CD14-positive monocyte (primary cell): Measurements from ENCODE around the gene TATDN3. TPM values are rescaled to one million over a fixed set of nuclear protein-coding genes. Genes with fewer than 3 reads are reported as not detected.

ENCODE experiments used
- DNase-seq, 3 donors: peaks; one replicate each; pipeline ENCODE4 v3.0.0-alpha.2; 2011 to 2022
- H2AFZ ChIP-seq: 2 replicates; pipeline ENCODE4 v1.6.0; 2012; ENCODE audit warnings: mild to moderate bottlenecking, low read depth, low read length, inconsistent platforms; ENCODE audit not compliant: insufficient read depth, poor library complexity, severe bottlenecking
- H3K27ac ChIP-seq, 2 donors: 1 replicate in 1 of 2; 2 replicates in 1 of 2; pipeline ENCODE4 v1.5.1; 2012 to 2013; ENCODE audit warnings: low read length in 2 of 2, control low read depth in 1 of 2, inconsistent platforms in 1 of 2, low read depth in 1 of 2, mild to moderate bottlenecking in 1 of 2
- H3K27me3 ChIP-seq, 2 donors: one replicate each; pipeline versions ENCODE4 v1.6.0 to v1.6.1; 2011 to 2013; ENCODE audit warnings: low read length in 2 of 2; ENCODE audit not compliant: control insufficient read depth in 2 of 2, insufficient read depth in 2 of 2
- H3K36me3 ChIP-seq, 2 donors: replicated peaks in 1 of 2; 1 replicate in 1 of 2; 2 replicates in 1 of 2; pipeline versions ENCODE4 v1.5.1 to v1.6.1; 2012 to 2013; ENCODE audit warnings: low read length in 2 of 2, control low read depth in 1 of 2, inconsistent platforms in 1 of 2, mild to moderate bottlenecking in 1 of 2; ENCODE audit not compliant: insufficient read depth in 2 of 2, control insufficient read depth in 1 of 2
- H3K4me1 ChIP-seq, 2 donors: 1 replicate in 1 of 2; 2 replicates in 1 of 2; pipeline versions ENCODE4 v1.5.1 to v1.6.1; 2012 to 2013; ENCODE audit warnings: low read length in 2 of 2, control low read depth in 1 of 2, inconsistent platforms in 1 of 2, mild to moderate bottlenecking in 1 of 2, moderate library complexity in 1 of 2; ENCODE audit not compliant: insufficient read depth in 2 of 2, control insufficient read depth in 1 of 2
- H3K4me2 ChIP-seq: replicated peaks from 2 replicates; pipeline ENCODE3; 2012; ENCODE audit warnings: low read length, moderate library complexity, mild to moderate bottlenecking; ENCODE audit not compliant: poor library complexity, severe bottlenecking; ENCODE audit errors: extremely low read depth
- H3K4me3 ChIP-seq, 3 experiments: fragments of 200-600 bp in 1 of 3; sonication (generic) in 1 of 3; replicated peaks in 1 of 3; 1 replicate in 2 of 3; 2 replicates in 1 of 3; pipeline ENCODE4 v1.5.1; 2011 to 2013; ENCODE audit warnings: low read length in 3 of 3, mild to moderate bottlenecking in 3 of 3, control low read depth in 2 of 3, low read depth in 2 of 3, inconsistent platforms in 1 of 3, moderate library complexity in 1 of 3
- H3K79me2 ChIP-seq: 2 replicates; pipeline ENCODE4 v1.6.0; 2012; ENCODE audit warnings: mild to moderate bottlenecking, control low read depth, inconsistent platforms, low read length, moderate library complexity; ENCODE audit not compliant: insufficient read depth
- H3K9ac ChIP-seq: 2 replicates; pipeline ENCODE4 v1.6.0; 2017; ENCODE audit warnings: low read length, mild to moderate bottlenecking; ENCODE audit not compliant: insufficient read depth, poor library complexity, severe bottlenecking
- H3K9me3 ChIP-seq, 2 donors: replicated peaks in 1 of 2; 1 replicate in 1 of 2; 2 replicates in 1 of 2; pipeline versions ENCODE4 v1.5.1 to v1.6.1; 2012 to 2013; ENCODE audit warnings: low read length in 2 of 2, control low read depth in 1 of 2; ENCODE audit not compliant: control insufficient read depth in 1 of 2, insufficient read depth in 1 of 2
- H4K20me1 ChIP-seq: 2 replicates; pipeline ENCODE4 v1.6.0; 2012; ENCODE audit warnings: mild to moderate bottlenecking, low read length, control low read depth, moderate library complexity; ENCODE audit not compliant: insufficient read depth
- H3K27ac Mint-ChIP-seq, 7 donors: one replicate each; pipeline ENCODE4 v1.8.0; 2020; ENCODE audit warnings: mild to moderate bottlenecking in 7 of 7, mixed read lengths in 7 of 7, moderate library complexity in 6 of 7, inconsistent platforms in 2 of 7
- H3K27me3 Mint-ChIP-seq, 3 donors: one replicate each; pipeline ENCODE4 v1.8.0; 2021 to 2022; ENCODE audit warnings: low read depth in 3 of 3, mild to moderate bottlenecking in 3 of 3, mixed read lengths in 3 of 3, moderate library complexity in 3 of 3, inconsistent platforms in 1 of 3
- H3K36me3 Mint-ChIP-seq, 2 donors: one replicate each; pipeline ENCODE4 v1.8.0; 2020; ENCODE audit warnings: mixed read lengths in 2 of 2, inconsistent platforms in 1 of 2, mild to moderate bottlenecking in 1 of 2
- H3K4me1 Mint-ChIP-seq: one replicate; pipeline ENCODE4 v1.8.0; 2020; ENCODE audit warnings: mild to moderate bottlenecking, mixed read lengths
- H3K4me3 Mint-ChIP-seq, 2 donors: one replicate each; pipeline ENCODE4 v1.8.0; 2020; ENCODE audit warnings: mild to moderate bottlenecking in 2 of 2, mixed read lengths in 2 of 2, moderate library complexity in 1 of 2
- H3K9me3 Mint-ChIP-seq, 7 donors: one replicate each; pipeline ENCODE4 v1.8.0; 2020 to 2022; ENCODE audit warnings: mixed read lengths in 7 of 7, mild to moderate bottlenecking in 6 of 7, moderate library complexity in 6 of 7, inconsistent platforms in 2 of 7
- WGBS: methylation state at CpG from one replicate; pipeline ENCODE4 v1.1.5; 2013; ENCODE audit warnings: missing lambda C conversion rate; ENCODE audit not compliant: insufficient coverage; 5-methylcytosine and 5-hydroxymethylcytosine counted together
- intact Hi-C, 2 donors: fragments of 100-400 bp; cut with micrococcal nuclease; formaldehyde crosslinking; loops; one replicate each; pipeline versions ENCODE4 v1.15.0 to v1.15.1; 2023
- polyA plus RNA-seq, 3 donors: library from polyadenylated mRNA; depleted of rRNA in 1 of 3; unstranded in 2 of 3; stranded (reverse) in 1 of 3; fragments of 300-500 nt in 2 of 3; fragments of >200 nt in 1 of 3; fragmentation: Illumina TruSeq in 2 of 3; gene quantifications; 1 replicate in 2 of 3; 2 replicates in 1 of 3; pipeline ENCODE4 v1.2.3, GENCODE V29; 2012 to 2021
- TF ChIP-seq, protein P1 (sequence below): fragments of 200-600 bp; IDR thresholded peaks from one replicate; pipeline ENCODE4 v1.8.0; 2022; ENCODE audit warnings: antibody characterized with exemption, mild to moderate bottlenecking

TATDN3 gene
- polyA plus RNA-seq, 3 donors: 12.1 to 34.3 (median 31.4) TPM

DNA sequence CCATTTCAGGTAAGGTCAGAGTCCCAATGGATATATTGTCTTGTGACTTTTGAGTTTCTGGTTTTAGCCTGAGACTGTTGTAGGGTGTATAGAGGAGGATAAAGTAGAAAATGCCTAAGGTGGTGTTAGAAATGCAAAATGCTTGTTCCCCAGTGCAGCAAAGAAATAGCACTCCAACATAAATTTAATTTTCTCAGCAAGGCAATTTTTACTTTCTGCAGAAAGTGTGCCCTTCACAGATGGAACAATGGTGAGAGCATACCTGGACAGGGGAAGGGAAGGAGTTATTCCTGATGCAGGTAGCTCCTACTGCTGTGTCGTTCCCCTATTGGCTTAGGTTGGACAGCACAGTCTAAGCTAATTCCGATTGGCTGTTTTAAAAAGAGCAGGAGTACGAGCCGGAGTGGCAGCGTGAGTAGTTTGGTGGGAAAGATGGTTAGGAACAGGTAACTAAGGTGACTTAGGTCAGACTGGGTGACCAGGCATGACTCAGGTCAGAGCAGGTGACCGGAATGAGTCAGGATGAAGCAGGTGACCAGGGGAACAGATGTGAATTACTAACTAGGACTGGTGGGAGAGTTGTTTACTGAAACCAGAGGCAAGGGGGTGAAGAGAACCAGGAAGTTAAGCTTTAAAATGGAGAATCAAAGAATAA lies 34.2 kb downstream of the TATDN3 start:
- peaks cover 26 to 43% (median 37%) of the 10 kb centered on the region in 7 donors for H3K9me3 Mint-ChIP-seq
- intact Hi-C loops: no loop called here
- no peaks in the 10 kb centered on the region for H3K36me3 ChIP-seq
- H3K4me1 Mint-ChIP-seq: peaks cover under 1% of the 10 kb centered on the region
- no peaks in the 10 kb centered on the region for H3K4me1 ChIP-seq
- no peak overlapping the region for H3K9ac ChIP-seq
- H3K9me3 ChIP-seq: peaks cover 28 to 31% of the 10 kb centered on the region in 2 donors
- no peak overlapping the region for H3K4me2 ChIP-seq
- TF ChIP-seq, protein P1, sequence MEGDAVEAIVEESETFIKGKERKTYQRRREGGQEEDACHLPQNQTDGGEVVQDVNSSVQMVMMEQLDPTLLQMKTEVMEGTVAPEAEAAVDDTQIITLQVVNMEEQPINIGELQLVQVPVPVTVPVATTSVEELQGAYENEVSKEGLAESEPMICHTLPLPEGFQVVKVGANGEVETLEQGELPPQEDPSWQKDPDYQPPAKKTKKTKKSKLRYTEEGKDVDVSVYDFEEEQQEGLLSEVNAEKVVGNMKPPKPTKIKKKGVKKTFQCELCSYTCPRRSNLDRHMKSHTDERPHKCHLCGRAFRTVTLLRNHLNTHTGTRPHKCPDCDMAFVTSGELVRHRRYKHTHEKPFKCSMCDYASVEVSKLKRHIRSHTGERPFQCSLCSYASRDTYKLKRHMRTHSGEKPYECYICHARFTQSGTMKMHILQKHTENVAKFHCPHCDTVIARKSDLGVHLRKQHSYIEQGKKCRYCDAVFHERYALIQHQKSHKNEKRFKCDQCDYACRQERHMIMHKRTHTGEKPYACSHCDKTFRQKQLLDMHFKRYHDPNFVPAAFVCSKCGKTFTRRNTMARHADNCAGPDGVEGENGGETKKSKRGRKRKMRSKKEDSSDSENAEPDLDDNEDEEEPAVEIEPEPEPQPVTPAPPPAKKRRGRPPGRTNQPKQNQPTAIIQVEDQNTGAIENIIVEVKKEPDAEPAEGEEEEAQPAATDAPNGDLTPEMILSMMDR: no peak
- H3K36me3 Mint-ChIP-seq: peaks cover 2% of the 10 kb centered on the region in 2 donors
- no peak for DNase-seq
- no peaks in the 10 kb centered on the region for H4K20me1 ChIP-seq
- H3K27me3 ChIP-seq: no peaks in the 10 kb centered on the region
- no peak overlapping the region for H3K4me3 Mint-ChIP-seq
- no peaks in the 10 kb centered on the region for H3K79me2 ChIP-seq
- H3K4me3 ChIP-seq: no peak overlapping the region
- no peak overlapping the region for H3K27ac ChIP-seq
- no peak overlapping the region for H3K27ac Mint-ChIP-seq
- peaks cover 1 to 2% (median 2%) of the 10 kb centered on the region in 3 donors for H3K27me3 Mint-ChIP-seq
- WGBS: 95% methylated on average over 6 of the region's 6 CpGs
- no peak overlapping the region for H2AFZ ChIP-seq

DNA sequence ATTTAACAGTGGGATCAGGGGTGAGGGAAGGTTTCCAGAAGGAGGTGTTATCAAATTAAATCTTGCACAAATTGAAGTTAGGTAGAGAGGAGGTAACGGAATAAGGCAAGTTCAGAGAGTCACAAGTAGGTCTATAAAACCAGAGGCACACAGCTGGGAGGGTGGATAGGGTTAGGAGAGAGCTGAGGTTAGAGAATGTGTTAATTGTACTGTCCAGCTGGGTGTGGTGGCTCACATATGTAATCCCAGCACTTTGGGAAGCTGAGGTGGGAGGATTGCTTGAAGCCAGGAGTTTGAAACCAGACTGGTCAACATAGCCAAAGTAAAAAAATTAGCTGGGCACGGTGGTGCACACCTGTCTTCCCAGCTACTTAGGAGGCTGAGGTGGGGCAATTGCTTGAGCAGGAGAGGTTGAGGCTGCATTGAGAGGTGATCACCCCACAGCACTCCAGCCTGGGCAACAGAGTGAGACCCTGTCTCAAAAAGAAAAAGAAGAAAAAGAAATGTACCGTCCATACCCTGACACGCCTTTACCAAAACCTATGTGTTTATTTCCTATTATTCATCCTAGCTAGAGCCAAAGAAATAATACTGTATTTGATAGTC lies 35.6 kb downstream of the TATDN3 start:
- no peak overlapping the region for H3K27ac Mint-ChIP-seq
- H3K36me3 ChIP-seq: no peaks in the 10 kb centered on the region
- H3K79me2 ChIP-seq: no peaks in the 10 kb centered on the region
- WGBS: 100% methylated on average over 1 of the region's 4 CpGs
- no peak for DNase-seq
- no peak overlapping the region for H3K9ac ChIP-seq
- H3K4me1 Mint-ChIP-seq: peaks cover 8% of the 10 kb centered on the region
- H3K9me3 Mint-ChIP-seq: peaks cover 26 to 43% (median 37%) of the 10 kb centered on the region in 7 donors
- no peak overlapping the region for H3K4me3 ChIP-seq
- no peaks in the 10 kb centered on the region for H3K27me3 ChIP-seq
- intact Hi-C loops: no loop called here
- no peak overlapping the region for H3K27ac ChIP-seq
- H3K4me1 ChIP-seq: peaks cover 7 to 8% of the 10 kb centered on the region in 2 donors
- TF ChIP-seq, protein P1: no peak
- no peak overlapping the region for H3K4me3 Mint-ChIP-seq
- H3K27me3 Mint-ChIP-seq: peaks cover 1 to 7% (median 2%) of the 10 kb centered on the region in 3 donors
- no peak overlapping the region for H2AFZ ChIP-seq
- no peaks in the 10 kb centered on the region for H4K20me1 ChIP-seq
- H3K36me3 Mint-ChIP-seq: peaks cover 2% of the 10 kb centered on the region in 2 donors
- H3K4me2 ChIP-seq: no peak overlapping the region
- peaks cover 28 to 31% of the 10 kb centered on the region in 2 donors for H3K9me3 ChIP-seq
